Kasumi-1 (cell line): ENCODE results near the gene MMP3.

Experiments used
- DNase-seq, 2 experiments: peaks; one replicate each; lab custom pipeline; 2025; lab: John Stamatoyannopoulos, UW

The MMP3 gene

DNA sequence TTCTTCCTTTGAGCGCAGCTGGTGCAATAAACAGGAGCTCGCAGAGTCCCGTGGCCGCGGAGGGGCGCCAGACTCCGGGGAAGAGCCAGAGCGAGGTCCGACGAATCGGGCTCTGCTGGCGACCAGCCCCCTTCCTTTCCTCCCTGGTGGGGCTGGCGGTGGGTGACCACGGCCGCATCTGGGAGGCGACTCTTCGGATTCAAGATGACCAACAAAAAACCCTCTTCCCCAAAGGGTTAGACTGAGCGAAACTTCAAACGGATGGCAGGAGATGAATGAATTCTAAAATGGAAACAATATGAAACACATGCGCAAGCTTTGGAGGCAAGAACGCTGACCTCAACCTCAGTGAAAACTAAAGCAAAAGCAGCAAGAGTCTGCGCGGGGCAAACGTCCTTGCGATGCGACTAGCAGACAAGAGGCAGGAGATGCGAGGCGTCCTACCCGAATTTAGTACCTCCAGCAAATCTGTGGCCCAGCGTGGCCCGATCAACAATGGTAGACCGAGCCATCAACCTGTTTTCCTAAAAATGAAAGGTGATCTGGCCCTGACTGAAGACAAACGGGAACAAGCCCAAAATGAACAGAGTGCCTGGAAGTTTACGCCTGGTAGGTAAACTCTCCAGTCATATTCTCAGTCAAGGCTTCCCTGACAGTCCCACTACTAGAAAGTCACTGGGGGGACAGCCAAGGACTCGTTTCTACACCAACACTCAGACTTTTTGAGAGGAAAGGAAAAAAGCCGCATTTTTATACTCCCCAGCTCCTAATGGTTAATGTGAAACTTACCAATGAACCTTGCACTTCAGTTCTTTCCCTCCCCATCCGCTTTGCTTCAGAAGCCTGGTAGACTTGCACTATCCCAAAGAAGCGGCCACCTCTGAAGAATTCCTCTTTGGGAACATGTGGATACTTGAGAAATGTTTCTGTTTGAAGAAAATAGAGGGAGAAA lies 11.6 kb downstream of the MMP3 start:
- no peak for DNase-seq

DNA sequence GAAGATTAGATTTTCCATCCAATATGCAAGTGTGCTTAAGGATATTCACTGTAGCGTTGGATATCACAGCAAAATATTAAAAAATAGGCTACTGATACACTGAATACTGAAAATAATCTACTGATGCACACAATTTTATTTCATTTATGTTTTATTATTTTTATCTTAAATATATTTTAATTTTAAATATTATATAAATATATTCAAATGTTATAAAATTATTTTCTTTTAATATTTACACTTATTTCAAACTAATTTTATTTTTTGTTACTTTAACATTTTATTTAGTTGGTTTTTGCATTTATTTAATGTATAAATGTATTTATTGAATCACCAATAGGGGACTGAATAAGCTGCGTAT lies 12.3 kb downstream of the MMP3 start:
- no peak for DNase-seq

GRCh38 chr11:102830001-102830727 lies 13.2 kb downstream of the MMP3 start:
- no peak for DNase-seq

GRCh38 chr11:102829316-102830000 lies 14.0 kb downstream of the MMP3 start:
- DNase-seq = peak; percentile 4 to 5

DNA sequence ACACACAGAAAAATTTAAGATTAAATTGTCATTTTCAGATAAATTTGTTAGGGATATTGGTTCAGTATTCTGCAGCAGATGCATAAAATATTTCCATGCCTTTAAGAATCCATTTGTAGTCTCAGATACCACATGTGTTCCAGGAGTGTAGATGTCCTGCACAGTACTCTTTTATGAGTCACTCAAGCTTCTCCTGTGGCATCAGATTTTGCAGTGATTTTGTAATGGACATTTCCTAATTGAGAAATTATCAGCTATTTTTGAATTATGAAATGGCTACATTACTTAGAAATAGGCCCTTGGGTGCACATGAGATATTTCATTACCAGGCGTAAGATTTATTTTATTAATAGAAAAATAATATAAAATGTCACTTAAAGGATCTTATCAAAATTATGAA lies 18.9 kb downstream of the MMP3 start:
- DNase-seq = no peak

DNA sequence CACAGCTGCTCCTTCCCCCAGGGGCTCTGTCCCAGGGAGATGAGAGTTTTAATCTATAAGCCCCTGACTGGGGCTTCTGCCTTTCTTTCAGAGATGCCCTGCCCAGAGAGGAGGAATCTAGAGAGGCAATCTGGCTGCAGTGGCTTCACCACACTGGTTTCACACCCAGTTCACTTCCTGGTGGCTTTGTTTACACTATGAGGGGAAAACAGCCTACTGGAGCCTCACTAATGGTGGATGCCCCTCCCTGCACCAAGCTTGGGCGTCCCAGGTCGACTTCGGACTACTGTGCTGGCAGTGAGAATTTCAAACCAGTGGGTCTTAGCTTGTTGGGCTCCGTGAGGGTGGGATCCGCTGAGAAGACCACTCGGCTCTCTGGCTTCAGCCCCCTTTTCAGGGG lies 23.9 kb downstream of the MMP3 start:
- DNase-seq = no peak

DNA sequence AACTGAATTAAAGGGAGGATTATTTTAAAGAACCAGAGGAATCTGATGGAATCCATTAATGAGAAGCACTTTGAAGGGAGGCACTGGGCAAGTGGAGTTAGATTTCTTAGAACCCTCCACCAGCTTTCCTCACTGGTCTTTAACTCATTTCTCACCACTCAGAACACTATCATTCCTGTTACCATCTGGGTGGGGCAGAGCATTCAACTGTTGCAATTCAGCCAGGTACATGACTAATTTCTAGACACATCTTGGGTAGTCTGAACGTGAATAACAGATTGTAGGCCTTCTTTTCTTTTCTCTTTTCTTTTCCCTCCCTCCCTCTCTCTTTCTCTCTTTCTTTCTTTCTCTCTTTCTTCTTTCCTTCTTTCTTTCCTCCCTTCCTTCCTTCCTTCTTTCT lies 29.9 kb downstream of the MMP3 start:
- DNase-seq = no peak

- DNase-seq = no peak
These were observed 31.2 kb downstream of the MMP3 start for GRCh38 chr11:102812188-102812587.

DNA sequence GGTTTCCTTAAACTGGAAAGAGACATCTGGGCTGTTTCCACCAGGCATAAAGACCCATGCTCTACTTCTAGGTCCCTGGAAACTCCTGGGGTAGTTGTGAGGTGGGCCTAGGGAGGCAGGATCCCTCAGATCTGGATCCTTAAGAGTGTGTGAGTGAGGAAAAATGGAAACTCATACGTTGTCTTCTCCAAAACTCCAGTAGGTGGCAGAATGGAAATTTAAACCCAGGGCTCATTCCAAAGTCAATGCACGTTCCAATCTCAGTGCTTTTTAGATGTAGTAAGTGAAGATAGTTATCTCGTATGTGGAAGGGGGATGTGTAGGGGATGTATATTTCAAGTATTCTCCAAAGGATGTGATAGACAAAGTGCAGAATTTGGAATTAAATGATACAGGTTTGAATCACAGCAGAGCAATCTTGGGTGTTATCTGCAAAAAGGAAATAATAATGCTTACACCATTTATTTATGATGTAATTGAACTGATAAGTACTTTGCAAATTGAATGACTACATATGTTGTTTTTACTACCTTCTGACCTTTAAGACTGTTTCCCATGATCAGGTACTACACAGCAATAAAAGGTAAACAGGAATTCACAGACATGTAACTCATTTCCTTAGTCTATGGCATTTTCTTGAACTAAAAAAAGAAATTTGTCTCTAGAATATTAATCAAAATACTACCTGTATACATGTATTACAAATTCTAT lies 32.3 kb downstream of the MMP3 start:
- DNase-seq = peak; percentile 31 to 42

DNA sequence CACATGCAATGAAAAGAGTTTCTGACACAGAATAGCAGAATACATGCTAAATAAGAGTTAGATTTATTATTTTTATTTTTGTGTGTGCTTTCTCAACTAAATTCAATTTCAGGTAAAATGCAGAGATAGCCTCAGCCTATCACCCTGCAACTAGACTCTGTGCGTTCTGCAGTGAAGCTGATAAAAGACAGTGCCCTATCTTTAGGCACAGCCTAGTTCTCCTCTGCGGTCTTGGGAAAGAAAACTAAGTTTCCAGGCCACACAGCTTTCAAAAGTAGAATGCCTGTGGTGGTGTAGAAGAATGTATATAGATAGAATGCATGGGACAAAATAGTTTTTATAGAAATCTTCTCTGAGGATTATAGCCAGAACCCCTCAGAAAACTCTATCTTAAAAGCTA lies 33.4 kb downstream of the MMP3 start:
- DNase-seq = no peak

DNA sequence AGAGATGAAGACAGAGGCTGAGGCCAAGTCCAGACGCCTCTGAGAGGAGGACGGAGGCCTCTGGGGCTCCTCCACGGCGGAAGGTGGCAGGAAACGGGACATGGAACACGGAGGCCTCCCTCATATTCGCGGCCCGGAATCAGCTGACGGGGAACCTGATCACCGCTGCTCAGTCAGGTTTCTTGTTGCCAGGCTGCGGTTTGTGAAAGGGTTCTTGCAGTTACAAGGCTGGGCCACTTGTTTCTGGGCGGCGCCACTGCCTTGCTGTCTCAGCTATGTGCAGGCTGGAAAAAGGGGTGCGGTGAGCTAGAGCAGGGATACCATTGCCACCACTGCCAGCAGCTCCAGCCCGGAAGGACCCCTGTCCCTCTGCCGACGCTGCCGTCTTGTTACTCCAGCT lies 35.5 kb downstream of the MMP3 start:
- DNase-seq = peak; percentile 6 to 7

GRCh38 chr11:102806296-102806695 lies 37.1 kb downstream of the MMP3 start:
- DNase-seq = no peak

DNA sequence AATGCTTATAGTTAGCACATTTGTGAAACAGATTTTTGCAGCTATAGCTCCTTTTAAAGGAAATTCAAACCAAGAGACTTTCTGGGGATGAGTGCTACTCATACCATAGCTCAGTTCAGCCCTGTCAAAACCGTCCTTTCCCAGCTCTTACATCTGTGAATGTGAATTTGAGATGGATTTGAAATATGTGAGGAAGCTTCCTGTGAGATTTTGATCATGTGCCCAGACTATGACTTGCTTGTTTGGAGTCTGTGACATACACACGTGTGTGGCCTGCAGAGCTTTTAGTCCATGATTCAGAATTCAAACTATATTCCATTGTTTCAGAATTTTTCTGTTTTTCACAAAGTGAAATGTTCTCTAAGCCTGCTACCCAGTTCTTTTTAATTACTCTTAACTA lies 41.1 kb downstream of the MMP3 start:
- no peak for DNase-seq

GRCh38 chr11:102800767-102801166 lies 42.6 kb downstream of the MMP3 start:
- DNase-seq = no peak

DNA sequence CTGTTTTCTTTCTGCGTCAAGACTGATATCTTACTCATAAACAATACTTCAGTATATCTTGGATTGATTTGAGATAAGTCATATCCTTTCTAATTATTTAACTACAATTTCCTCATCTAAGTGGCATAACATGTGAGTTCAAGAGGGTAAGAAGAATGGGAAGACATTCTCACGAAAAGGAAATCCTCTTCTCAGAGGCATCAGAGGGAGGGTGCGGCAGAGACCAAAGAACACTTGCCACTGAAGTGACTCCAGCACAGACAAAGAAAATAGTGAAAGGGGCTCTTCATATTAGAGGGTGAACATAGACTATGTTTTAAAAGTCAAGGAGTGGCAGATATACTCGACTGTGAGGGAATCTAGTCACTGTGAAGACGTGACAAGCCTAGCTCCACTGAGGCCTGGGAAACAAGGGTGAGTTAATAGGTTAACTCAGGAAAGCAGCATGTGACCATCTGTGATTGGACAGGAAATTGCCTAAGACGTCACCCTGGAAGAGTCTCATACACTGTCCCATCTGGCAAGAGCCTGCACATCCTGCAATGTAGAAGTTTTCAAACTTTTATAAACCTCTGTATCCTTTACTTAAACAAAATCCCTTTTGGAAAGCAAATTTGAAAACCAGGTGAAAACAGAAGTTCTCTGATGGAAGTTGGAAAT lies 43.6 kb downstream of the MMP3 start:
- DNase-seq = no peak

DNA sequence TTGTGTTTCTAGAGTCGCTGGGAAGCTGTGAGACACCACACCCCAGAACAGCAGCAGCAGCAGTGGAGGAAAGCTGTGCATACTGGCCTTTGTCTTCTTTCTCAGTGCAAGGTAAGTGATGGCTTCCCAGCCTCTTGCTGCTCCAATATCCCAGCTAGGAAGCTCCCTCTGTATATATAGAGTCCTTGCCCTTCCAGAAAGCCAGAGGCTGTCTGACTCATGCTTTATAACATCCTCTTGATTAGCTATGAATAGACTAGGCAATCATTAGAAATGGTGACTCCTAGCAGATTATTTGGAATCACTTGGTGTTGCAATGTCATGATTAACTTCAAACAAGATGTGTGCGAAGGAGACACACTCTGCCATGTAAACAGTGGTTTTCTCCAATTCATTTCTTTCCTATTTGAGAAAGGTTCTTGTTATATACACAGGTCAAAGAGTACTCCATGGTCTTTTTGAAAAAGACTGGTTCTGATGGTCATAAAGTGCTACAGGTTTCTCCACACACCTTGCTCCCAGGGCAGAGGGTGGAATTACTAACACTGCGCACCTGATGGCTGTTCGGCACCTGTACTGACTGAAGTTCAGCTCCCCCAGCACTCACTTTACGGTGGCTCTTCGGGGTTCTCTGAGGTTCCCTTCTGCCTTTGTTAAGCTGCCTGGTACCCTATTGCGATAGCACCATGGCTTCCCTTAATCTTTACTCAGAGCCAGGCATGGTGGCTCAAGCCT lies 45.2 kb downstream of the MMP3 start, which contains the start of gene MMP1:
MMP1 (minus strand) TSS at position 149 of the 735 bp plus-strand sequence; CDS start at position 81, 68 bp downstream.
- no peak for DNase-seq

- DNase-seq = peak; percentile 54 to 68
These were observed 49.0 kb downstream of the MMP3 start for GRCh38 chr11:102794382-102794781.

DNA sequence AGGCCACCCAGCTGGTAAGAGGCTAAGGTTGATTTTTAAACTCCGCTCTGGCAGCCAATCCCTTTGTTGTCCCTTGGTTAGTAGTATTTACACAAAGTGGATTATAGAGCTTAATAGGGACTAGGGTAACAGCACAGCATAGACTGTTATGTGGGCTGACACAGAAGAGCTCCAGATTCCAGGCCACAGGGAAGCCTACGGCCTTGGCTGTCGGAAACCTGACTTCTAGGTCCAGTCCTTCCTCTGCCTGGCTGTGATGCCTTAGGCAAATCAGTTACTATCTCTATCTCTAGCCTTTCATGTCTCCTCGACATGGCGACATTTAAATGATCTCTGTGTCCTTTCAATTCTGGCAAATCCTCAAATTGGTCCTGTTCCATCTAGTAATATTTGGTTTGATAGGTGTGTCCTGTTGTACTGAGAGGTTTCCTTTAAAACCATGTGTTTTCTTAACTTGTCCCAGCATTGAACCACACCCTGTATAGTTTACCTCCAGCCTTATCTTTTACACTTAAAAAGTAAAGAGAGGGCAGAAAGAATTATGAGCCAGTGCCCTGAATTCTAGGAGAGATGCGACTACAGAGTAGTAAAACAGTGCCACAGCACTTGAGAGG lies 49.6 kb downstream of the MMP3 start:
- no peak for DNase-seq

GRCh38 chr11:102792604-102793003 lies 50.8 kb downstream of the MMP3 start:
- DNase-seq = no peak
